SU-DHL-6 (cell line): ENCODE measurements around the gene SMIM26.

Source experiments
- H2AFZ ChIP-seq: fragments of 200-600 bp; sonication (generic); 2 replicates; pipeline ENCODE4 v1.6.1; 2014; ENCODE audit warnings: low read depth, mild to moderate bottlenecking, moderate library complexity, mixed read lengths, antibody characterized with exemption, low read length; ENCODE audit not compliant: severe bottlenecking
- H3F3A ChIP-seq: fragments of 200-600 bp; shearing (Covaris generic); 2 replicates; pipeline ENCODE4 v1.6.0; 2016; ENCODE audit warnings: antibody characterized with exemption, mild to moderate bottlenecking; ENCODE audit not compliant: insufficient read depth
- H3K27ac ChIP-seq: fragments of 200-600 bp; sonication (generic); 2 replicates; pipeline ENCODE4 v1.5.1; 2016; ENCODE audit warnings: low read depth, mild to moderate bottlenecking, low read length, moderate library complexity, mixed read lengths
- H3K27me3 ChIP-seq: fragments of 200-600 bp; sonication (generic), shearing (Covaris generic); 2 replicates; pipeline ENCODE4 v1.6.0; 2014; ENCODE audit warnings: mild to moderate bottlenecking, low read length
- H3K36me3 ChIP-seq: fragments of 200-600 bp; sonication (generic); 2 replicates; pipeline ENCODE4 v1.6.1; 2014; ENCODE audit warnings: mild to moderate bottlenecking, low read length, mixed read lengths
- H3K4me2 ChIP-seq: fragments of 300-600, 200-600 bp; shearing (Covaris generic), sonication (generic); 2 replicates; pipeline ENCODE4 v1.6.0; 2014; ENCODE audit warnings: low read length, low read depth, mild to moderate bottlenecking; ENCODE audit not compliant: poor library complexity, severe bottlenecking
- H3K4me3 ChIP-seq: fragments of 200-600 bp; sonication (generic); 2 replicates; pipeline ENCODE4 v1.5.1; 2014; ENCODE audit warnings: antibody characterized with exemption, low read length, mild to moderate bottlenecking, mixed read lengths; ENCODE audit not compliant: insufficient read depth, poor library complexity, severe bottlenecking
- H3K79me2 ChIP-seq: fragments of 200-600 bp; sonication (generic); 2 replicates; pipeline ENCODE4 v1.6.1; 2014; ENCODE audit warnings: mild to moderate bottlenecking, low read length, moderate library complexity; ENCODE audit not compliant: insufficient read depth
- H3K9ac ChIP-seq: fragments of 200-600 bp; sonication (generic); 2 replicates; pipeline ENCODE4 v1.7.0; 2014; ENCODE audit warnings: mild to moderate bottlenecking, low read length
- H3K9me2 ChIP-seq: fragments of 200-600 bp; sonication (generic); replicated peaks from 2 replicates; pipeline ENCODE4 v1.6.1; 2014; ENCODE audit warnings: low read length; ENCODE audit not compliant: insufficient read depth
- H3K9me3 ChIP-seq: fragments of 200-600 bp; sonication (generic); 2 replicates; pipeline ENCODE4 v1.6.1; 2014; ENCODE audit warnings: low read length, mixed read lengths; ENCODE audit not compliant: insufficient read depth
- H4K20me1 ChIP-seq: fragments of 200-600 bp; sonication (generic); 2 replicates; pipeline ENCODE4 v1.6.1; 2014; ENCODE audit warnings: low read depth, mild to moderate bottlenecking, antibody characterized with exemption, low read length, moderate library complexity, mixed read lengths
- EZH2phosphoT487 ChIP-seq: fragments of 200-600 bp; sonication (generic), shearing (Covaris generic); conservative IDR thresholded peaks from 2 replicates; pipeline ENCODE4 v1.6.1; 2018; ENCODE audit warnings: mild to moderate bottlenecking, antibody characterized with exemption, low read length, moderate library complexity, mixed read lengths
- TF ChIP-seq, protein P1 (sequence below): fragments of 200-600 bp; sonication (generic); IDR thresholded peaks from one replicate; pipeline ENCODE4 v1.5.1; 2017; ENCODE audit warnings: antibody characterized with exemption, mild to moderate bottlenecking, low read length, moderate library complexity; ENCODE audit not compliant: insufficient read depth, poor library complexity, severe bottlenecking

The SMIM26 gene

DNA sequence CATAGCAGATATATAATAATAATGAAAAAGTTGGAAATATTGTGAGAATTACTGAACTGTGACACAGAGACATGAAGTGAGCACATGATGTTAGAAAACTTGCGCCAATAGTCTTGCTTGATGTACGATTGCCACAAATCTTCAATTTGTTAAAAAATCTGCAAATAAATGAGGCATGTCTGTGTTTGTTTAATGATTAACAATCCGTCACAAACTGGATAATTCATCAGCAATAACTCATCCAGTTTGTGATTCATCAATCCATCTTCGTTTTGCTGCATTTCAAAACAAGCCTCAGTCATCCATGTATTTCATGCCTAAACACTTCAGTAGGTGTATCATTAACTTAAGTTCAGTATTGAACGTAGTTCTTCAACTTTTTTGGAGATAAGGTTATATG, 25.5 kb upstream of the SMIM26 start:
- TF ChIP-seq, protein P1, sequence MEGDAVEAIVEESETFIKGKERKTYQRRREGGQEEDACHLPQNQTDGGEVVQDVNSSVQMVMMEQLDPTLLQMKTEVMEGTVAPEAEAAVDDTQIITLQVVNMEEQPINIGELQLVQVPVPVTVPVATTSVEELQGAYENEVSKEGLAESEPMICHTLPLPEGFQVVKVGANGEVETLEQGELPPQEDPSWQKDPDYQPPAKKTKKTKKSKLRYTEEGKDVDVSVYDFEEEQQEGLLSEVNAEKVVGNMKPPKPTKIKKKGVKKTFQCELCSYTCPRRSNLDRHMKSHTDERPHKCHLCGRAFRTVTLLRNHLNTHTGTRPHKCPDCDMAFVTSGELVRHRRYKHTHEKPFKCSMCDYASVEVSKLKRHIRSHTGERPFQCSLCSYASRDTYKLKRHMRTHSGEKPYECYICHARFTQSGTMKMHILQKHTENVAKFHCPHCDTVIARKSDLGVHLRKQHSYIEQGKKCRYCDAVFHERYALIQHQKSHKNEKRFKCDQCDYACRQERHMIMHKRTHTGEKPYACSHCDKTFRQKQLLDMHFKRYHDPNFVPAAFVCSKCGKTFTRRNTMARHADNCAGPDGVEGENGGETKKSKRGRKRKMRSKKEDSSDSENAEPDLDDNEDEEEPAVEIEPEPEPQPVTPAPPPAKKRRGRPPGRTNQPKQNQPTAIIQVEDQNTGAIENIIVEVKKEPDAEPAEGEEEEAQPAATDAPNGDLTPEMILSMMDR: no peak
- no peak for TF ChIP-seq EZH2phosphoT487
- Histone ChIP-seq H3K27ac (no peak overlapping the region), H3K36me3 (peaks cover 8% of the 10 kb centered on the region; the same call in 1 of the 2 replicates), H2AFZ (no peak overlapping the region), H4K20me1 (no peaks in the 10 kb centered on the region), H3K27me3 (no peaks in the 10 kb centered on the region), H3F3A (no peaks in the 10 kb centered on the region), H3K9ac (no peak overlapping the region), H3K79me2 (no peaks in the 10 kb centered on the region), H3K4me2 (no peak overlapping the region), H3K4me3 (no peak overlapping the region), H3K9me2 (no peaks in the 10 kb centered on the region), H3K9me3 (no peaks in the 10 kb centered on the region)

DNA sequence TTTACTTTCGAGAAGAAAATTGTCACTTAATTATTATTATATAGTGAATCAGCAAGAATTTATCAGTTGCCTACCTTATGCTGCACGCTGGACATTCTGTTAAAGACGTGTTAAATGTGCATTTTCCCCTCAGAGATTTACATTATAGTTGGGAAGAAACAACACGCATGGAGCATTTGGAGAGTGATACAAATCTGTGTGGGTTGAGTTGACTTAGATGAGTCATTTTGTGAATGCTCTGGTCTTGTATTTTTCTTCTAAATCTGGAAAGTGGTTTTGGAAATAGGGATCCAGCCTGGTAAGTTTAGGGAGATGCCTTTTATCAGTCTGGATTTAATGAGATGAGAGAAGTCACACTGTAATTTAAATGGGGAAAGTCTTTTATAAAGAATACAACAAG, 24.0 kb upstream of the SMIM26 start:
- Histone ChIP-seq H3K4me2 (no peak overlapping the region), H3K9me3 (no peaks in the 10 kb centered on the region), H3K27me3 (no peaks in the 10 kb centered on the region), H3K4me3 (no peak overlapping the region), H3K9me2 (no peaks in the 10 kb centered on the region), H4K20me1 (no peaks in the 10 kb centered on the region), H3K36me3 (peaks cover 6% of the 10 kb centered on the region; the same call in 1 of the 2 replicates), H3K79me2 (no peaks in the 10 kb centered on the region), H2AFZ (no peak overlapping the region), H3F3A (no peaks in the 10 kb centered on the region), H3K9ac (no peak overlapping the region), H3K27ac (no peak overlapping the region)
- TF ChIP-seq EZH2phosphoT487: no peak
- TF ChIP-seq, protein P1: no peak

DNA sequence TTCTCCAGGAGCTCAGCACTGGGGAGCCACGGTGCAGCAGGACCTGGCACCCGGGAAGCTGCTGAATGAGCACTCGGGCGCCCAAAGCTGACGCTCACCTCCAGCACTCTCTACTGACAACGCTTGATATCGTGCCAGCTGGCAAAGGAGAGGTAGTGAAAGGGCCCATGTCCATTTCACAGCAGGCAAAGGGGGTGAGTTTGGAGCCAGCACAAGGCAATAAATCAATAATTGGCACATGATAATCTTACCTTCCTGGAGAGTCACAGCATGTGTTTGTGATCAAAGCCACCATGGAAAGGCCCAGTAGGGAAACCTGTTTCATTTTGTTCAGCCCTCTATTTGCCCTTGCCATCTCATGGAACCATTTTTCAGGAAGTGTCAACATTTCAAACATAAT, 23.3 kb upstream of the SMIM26 start:
- Histone ChIP-seq H2AFZ (no peak overlapping the region), H3F3A (no peaks in the 10 kb centered on the region), H4K20me1 (no peaks in the 10 kb centered on the region), H3K36me3 (peaks cover 10% of the 10 kb centered on the region; the same call in 1 of the 2 replicates), H3K9me3 (no peaks in the 10 kb centered on the region), H3K4me3 (no peak overlapping the region), H3K4me2 (no peak overlapping the region), H3K9ac (no peak overlapping the region), H3K27ac (no peak overlapping the region), H3K79me2 (no peaks in the 10 kb centered on the region), H3K27me3 (no peaks in the 10 kb centered on the region), H3K9me2 (no peaks in the 10 kb centered on the region)
- no peak for TF ChIP-seq EZH2phosphoT487
- TF ChIP-seq, protein P1: no peak

DNA sequence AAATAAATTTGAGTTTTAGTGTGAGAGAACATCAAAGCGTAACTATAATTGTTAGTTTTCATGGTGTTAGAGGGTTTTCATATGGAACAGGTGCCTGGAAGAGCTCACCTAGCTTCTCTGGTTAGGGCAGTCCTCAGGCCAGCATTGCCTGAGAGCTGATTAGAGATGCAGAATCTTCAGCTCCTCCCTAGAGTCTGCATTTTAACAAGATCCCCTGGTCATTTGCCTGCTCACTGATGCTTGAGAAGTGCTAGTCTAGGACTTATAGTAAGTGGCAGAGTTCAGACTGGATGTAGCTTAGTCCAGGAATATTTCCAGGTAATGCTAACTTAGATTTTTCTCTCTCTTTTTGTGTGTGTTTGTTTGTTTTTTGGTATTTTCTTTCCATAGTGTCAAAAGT, 21.7 kb upstream of the SMIM26 start:
- no peak overlapping the region for H3K4me2 ChIP-seq
- no peak overlapping the region for H3K27ac ChIP-seq
- TF ChIP-seq, protein P1: no peak
- no peak for TF ChIP-seq EZH2phosphoT487
- H3K9me2 ChIP-seq: no peaks in the 10 kb centered on the region
- H3F3A ChIP-seq: no peaks in the 10 kb centered on the region
- H2AFZ ChIP-seq: no peak overlapping the region
- H3K27me3 ChIP-seq: no peaks in the 10 kb centered on the region
- no peak overlapping the region for H3K4me3 ChIP-seq
- no peaks in the 10 kb centered on the region for H3K9me3 ChIP-seq
- no peaks in the 10 kb centered on the region for H3K79me2 ChIP-seq
- no peaks in the 10 kb centered on the region for H4K20me1 ChIP-seq
- peaks cover 20% of the 10 kb centered on the region; the same call in 1 of the 2 replicates for H3K36me3 ChIP-seq
- no peak overlapping the region for H3K9ac ChIP-seq
